Osteoblast (primary cell): ENCODE measurements around the gene IFNA10. TPM values are rescaled to one million over a fixed set of nuclear protein-coding genes. Genes with fewer than 3 reads are reported as not detected.
"Not testable (repeated sequence)": the region's sequence is repeated elsewhere in the genome, so short reads cannot be mapped to it uniquely, and the experiment has no call there.

Experiments
- DNase-seq: peaks from one replicate; pipeline ENCODE4 v3.0.0; 2011; ENCODE audit warnings: low spot score, mixed read lengths; ENCODE audit not compliant: insufficient read length; ENCODE audit errors: missing footprints
- H2AFZ ChIP-seq: 2 replicates; pipeline ENCODE4 v1.6.0; 2011; ENCODE audit warnings: mild to moderate bottlenecking, low read length
- H3K27ac ChIP-seq: 2 replicates; pipeline ENCODE4 v1.5.1; 2011; ENCODE audit warnings: mild to moderate bottlenecking, low read depth, low read length, moderate library complexity
- H3K27me3 ChIP-seq: 2 replicates; pipeline ENCODE4 v1.6.0; 2012; ENCODE audit warnings: mild to moderate bottlenecking, control low read depth, inconsistent platforms, low read length, moderate library complexity; ENCODE audit not compliant: insufficient read depth
- H3K36me3 ChIP-seq: 2 replicates; pipeline ENCODE4 v1.5.1; 2011; ENCODE audit warnings: mild to moderate bottlenecking, low read length, control low read depth, moderate library complexity; ENCODE audit not compliant: insufficient read depth
- H3K4me1 ChIP-seq: 2 replicates; pipeline ENCODE4 v1.5.1; 2011; ENCODE audit warnings: mild to moderate bottlenecking, low read length, control low read depth, moderate library complexity; ENCODE audit not compliant: insufficient read depth
- H3K4me2 ChIP-seq: 2 replicates; pipeline ENCODE4 v1.6.0; 2011; ENCODE audit warnings: mild to moderate bottlenecking, low read length; ENCODE audit not compliant: insufficient read depth
- H3K4me3 ChIP-seq: fragments of 200-600 bp; sonication (generic); 3 replicates; pipeline ENCODE4 v1.5.1; 2012; ENCODE audit warnings: mild to moderate bottlenecking, low read length, inconsistent platforms; ENCODE audit not compliant: insufficient read depth
- H3K79me2 ChIP-seq: 2 replicates; pipeline ENCODE4 v1.6.0; 2012; ENCODE audit warnings: mild to moderate bottlenecking, low read length, control low read depth, inconsistent platforms; ENCODE audit not compliant: insufficient read depth
- H3K9me3 ChIP-seq: 2 replicates; pipeline ENCODE4 v1.5.1; 2011; ENCODE audit warnings: low read depth, low read length, control low read depth
- H4K20me1 ChIP-seq: 2 replicates; pipeline ENCODE4 v1.6.0; 2012; ENCODE audit warnings: mild to moderate bottlenecking, low read length, control low read depth; ENCODE audit not compliant: insufficient read depth
- CTCF ChIP-seq: IDR thresholded peaks from 2 replicates; pipeline ENCODE4 v1.5.1; 2011; ENCODE audit warnings: mild to moderate bottlenecking, low read depth, low read length, moderate library complexity; ENCODE audit errors: extremely low read depth
- total RNA-seq: library from RNA; depleted of rRNA; stranded (reverse); fragments of >200 nt; gene quantifications from 2 replicates; pipeline ENCODE4 v1.2.3, GENCODE V29; 2012

Gene IFNA10
- total RNA-seq, 1 donor = not detected

- not testable (repeated sequence) for H2AFZ ChIP-seq, H3K27ac ChIP-seq, H3K4me1 ChIP-seq, H3K4me3 ChIP-seq, H3K4me2 ChIP-seq, H3K36me3 ChIP-seq, H3K9me3 ChIP-seq, H3K79me2 ChIP-seq, H3K27me3 ChIP-seq, H4K20me1 ChIP-seq
- DNase-seq = peak; percentile 30
- peak; percentile 59 for TF ChIP-seq CTCF
Measured at GRCh38 chr9:21235468-21236359, 28.8 kb upstream of the IFNA10 start.

GRCh38 chr9:21234153-21234687 is 27.3 kb upstream of the IFNA10 start:
- no peaks in the 10 kb centered on the region for H3K36me3 ChIP-seq
- no peaks in the 10 kb centered on the region for H3K79me2 ChIP-seq
- H3K4me2 ChIP-seq = no peak overlapping the region
- H4K20me1 ChIP-seq = no peaks in the 10 kb centered on the region
- H3K9me3 ChIP-seq = no peaks in the 10 kb centered on the region
- no peak overlapping the region for H3K4me3 ChIP-seq
- H3K4me1 ChIP-seq = no peaks in the 10 kb centered on the region
- H3K27ac ChIP-seq = no peak overlapping the region
- TF ChIP-seq CTCF = no peak
- H3K27me3 ChIP-seq = peaks cover 2% of the 10 kb centered on the region
- H2AFZ ChIP-seq = no peak overlapping the region
- no peak for DNase-seq

GRCh38 chr9:21233258-21233657 is 26.3 kb upstream of the IFNA10 start:
- DNase-seq = no peak
- Histone ChIP-seq H3K36me3 (no peaks in the 10 kb centered on the region), H3K4me1 (no peaks in the 10 kb centered on the region), H3K9me3 (no peaks in the 10 kb centered on the region), H3K27me3 (peaks cover 2% of the 10 kb centered on the region), H2AFZ (no peak overlapping the region), H3K4me3 (no peak overlapping the region), H3K27ac (no peak overlapping the region), H3K79me2 (no peaks in the 10 kb centered on the region), H4K20me1 (no peaks in the 10 kb centered on the region), H3K4me2 (no peak overlapping the region)
- no peak for TF ChIP-seq CTCF

GRCh38 chr9:21228122-21228521 is 21.2 kb upstream of the IFNA10 start, which contains the start of gene IFNA17:
Gene IFNA17, minus strand, starts transcription at chr9:21228222. Its CDS starts 49 bp downstream, at chr9:21228173.
- H3K27me3 ChIP-seq = peaks cover 2% of the 10 kb centered on the region
- no peak within 1 kb of the TSS for H3K4me3 ChIP-seq
- H3K4me1 ChIP-seq = no peaks in the 10 kb centered on the region
- H3K27ac ChIP-seq = no peak within 1 kb of the TSS
- H3K36me3 ChIP-seq = no peaks in the 10 kb centered on the region
- DNase-seq = no peak
- no peaks in the 10 kb centered on the region for H4K20me1 ChIP-seq
- no peak within 1 kb of the TSS for H2AFZ ChIP-seq
- no peaks in the 10 kb centered on the region for H3K79me2 ChIP-seq
- no peak within 1 kb of the TSS for H3K4me2 ChIP-seq
- no peak for TF ChIP-seq CTCF
- H3K9me3 ChIP-seq = no peaks in the 10 kb centered on the region

GRCh38 chr9:21217211-21217610 is 10.3 kb upstream of the IFNA10 start, which contains the start of gene IFNA16:
Gene IFNA16, minus strand, starts transcription at chr9:21217311. Its CDS starts 6 bp downstream, at chr9:21217305.
- H3K27ac ChIP-seq, H4K20me1 ChIP-seq, H3K79me2 ChIP-seq, DNase-seq, H3K4me2 ChIP-seq, H3K36me3 ChIP-seq, H3K27me3 ChIP-seq, H3K4me1 ChIP-seq, H3K9me3 ChIP-seq, H2AFZ ChIP-seq, H3K4me3 ChIP-seq: not testable (repeated sequence)
